ENCODE measurements around the gene EPHX1.

EPHX1 gene

GRCh38 chr1:225860107-225860506 is 50.2 kb downstream of the EPHX1 start:
- H3K79me2 ChIP-seq (ENCODE audit: insufficient read depth, low read length) = no peaks in the 10 kb centered on the region
- no peaks in the 10 kb centered on the region for H3K27me3 ChIP-seq (ENCODE audit: insufficient read depth, low read length, poor library complexity, severe bottlenecking)
- no peaks in the 10 kb centered on the region for H3K4me1 ChIP-seq (ENCODE audit: insufficient read depth, low read length, poor library complexity, severe bottlenecking)
- TF ChIP-seq, protein P1, sequence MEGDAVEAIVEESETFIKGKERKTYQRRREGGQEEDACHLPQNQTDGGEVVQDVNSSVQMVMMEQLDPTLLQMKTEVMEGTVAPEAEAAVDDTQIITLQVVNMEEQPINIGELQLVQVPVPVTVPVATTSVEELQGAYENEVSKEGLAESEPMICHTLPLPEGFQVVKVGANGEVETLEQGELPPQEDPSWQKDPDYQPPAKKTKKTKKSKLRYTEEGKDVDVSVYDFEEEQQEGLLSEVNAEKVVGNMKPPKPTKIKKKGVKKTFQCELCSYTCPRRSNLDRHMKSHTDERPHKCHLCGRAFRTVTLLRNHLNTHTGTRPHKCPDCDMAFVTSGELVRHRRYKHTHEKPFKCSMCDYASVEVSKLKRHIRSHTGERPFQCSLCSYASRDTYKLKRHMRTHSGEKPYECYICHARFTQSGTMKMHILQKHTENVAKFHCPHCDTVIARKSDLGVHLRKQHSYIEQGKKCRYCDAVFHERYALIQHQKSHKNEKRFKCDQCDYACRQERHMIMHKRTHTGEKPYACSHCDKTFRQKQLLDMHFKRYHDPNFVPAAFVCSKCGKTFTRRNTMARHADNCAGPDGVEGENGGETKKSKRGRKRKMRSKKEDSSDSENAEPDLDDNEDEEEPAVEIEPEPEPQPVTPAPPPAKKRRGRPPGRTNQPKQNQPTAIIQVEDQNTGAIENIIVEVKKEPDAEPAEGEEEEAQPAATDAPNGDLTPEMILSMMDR (conservative IDR thresholded peaks at IDR 0.05; ENCODE audit: low read length) = no peak
- no peak for TF ChIP-seq EZH2phosphoT487 (IDR thresholded peaks at IDR 0.05; ENCODE audit: borderline replicate concordance)
- H2AFZ ChIP-seq (ENCODE audit: low read length) = no peak overlapping the region
- H4K20me1 ChIP-seq (ENCODE audit: insufficient read depth, low read length, poor library complexity, severe bottlenecking) = no peaks in the 10 kb centered on the region
- no peaks in the 10 kb centered on the region for H3F3A ChIP-seq (ENCODE audit: low read depth)
- no peaks in the 10 kb centered on the region for H3K9me3 ChIP-seq (ENCODE audit: insufficient read depth, low read depth, low read length)
- peaks cover 30% of the 10 kb centered on the region; the same call in 1 of the 2 replicates for H3K36me3 ChIP-seq (ENCODE audit: insufficient read depth, low read length)
- no peaks in the 10 kb centered on the region for H3K9me2 ChIP-seq (replicated peaks; ENCODE audit: low read depth, low read length)
- H3K4me3 ChIP-seq (ENCODE audit: low read length, poor library complexity, severe bottlenecking) = no peak overlapping the region
- no peak overlapping the region for H3K4me2 ChIP-seq (ENCODE audit: low read depth, low read length, poor library complexity, severe bottlenecking)
- H3K9ac ChIP-seq (ENCODE audit: low read depth, low read length, poor library complexity, severe bottlenecking) = no peak overlapping the region

GRCh38 chr1:225860876-225861441 is 51.0 kb downstream of the EPHX1 start:
- H2AFZ ChIP-seq (ENCODE audit: low read length) = no peak overlapping the region
- H3K27me3 ChIP-seq (ENCODE audit: insufficient read depth, low read length, poor library complexity, severe bottlenecking) = no peaks in the 10 kb centered on the region
- no peaks in the 10 kb centered on the region for H3F3A ChIP-seq (ENCODE audit: low read depth)
- H3K9me2 ChIP-seq (replicated peaks; ENCODE audit: low read depth, low read length) = no peaks in the 10 kb centered on the region
- H3K4me3 ChIP-seq (ENCODE audit: low read length, poor library complexity, severe bottlenecking) = no peak overlapping the region
- TF ChIP-seq, protein P1 (conservative IDR thresholded peaks at IDR 0.05; ENCODE audit: low read length) = no peak
- no peak for TF ChIP-seq EZH2phosphoT487 (IDR thresholded peaks at IDR 0.05; ENCODE audit: borderline replicate concordance)
- H4K20me1 ChIP-seq (ENCODE audit: insufficient read depth, low read length, poor library complexity, severe bottlenecking) = no peaks in the 10 kb centered on the region
- H3K4me2 ChIP-seq (ENCODE audit: low read depth, low read length, poor library complexity, severe bottlenecking) = no peak overlapping the region
- no peaks in the 10 kb centered on the region for H3K79me2 ChIP-seq (ENCODE audit: insufficient read depth, low read length)
- peaks cover 4% of the 10 kb centered on the region for H3K4me1 ChIP-seq (ENCODE audit: insufficient read depth, low read length, poor library complexity, severe bottlenecking)
- H3K9me3 ChIP-seq (ENCODE audit: insufficient read depth, low read depth, low read length) = no peaks in the 10 kb centered on the region
- H3K9ac ChIP-seq (ENCODE audit: low read depth, low read length, poor library complexity, severe bottlenecking) = no peak overlapping the region
- H3K36me3 ChIP-seq (ENCODE audit: insufficient read depth, low read length) = peaks cover 25% of the 10 kb centered on the region; the same call in 1 of the 2 replicates

DNA sequence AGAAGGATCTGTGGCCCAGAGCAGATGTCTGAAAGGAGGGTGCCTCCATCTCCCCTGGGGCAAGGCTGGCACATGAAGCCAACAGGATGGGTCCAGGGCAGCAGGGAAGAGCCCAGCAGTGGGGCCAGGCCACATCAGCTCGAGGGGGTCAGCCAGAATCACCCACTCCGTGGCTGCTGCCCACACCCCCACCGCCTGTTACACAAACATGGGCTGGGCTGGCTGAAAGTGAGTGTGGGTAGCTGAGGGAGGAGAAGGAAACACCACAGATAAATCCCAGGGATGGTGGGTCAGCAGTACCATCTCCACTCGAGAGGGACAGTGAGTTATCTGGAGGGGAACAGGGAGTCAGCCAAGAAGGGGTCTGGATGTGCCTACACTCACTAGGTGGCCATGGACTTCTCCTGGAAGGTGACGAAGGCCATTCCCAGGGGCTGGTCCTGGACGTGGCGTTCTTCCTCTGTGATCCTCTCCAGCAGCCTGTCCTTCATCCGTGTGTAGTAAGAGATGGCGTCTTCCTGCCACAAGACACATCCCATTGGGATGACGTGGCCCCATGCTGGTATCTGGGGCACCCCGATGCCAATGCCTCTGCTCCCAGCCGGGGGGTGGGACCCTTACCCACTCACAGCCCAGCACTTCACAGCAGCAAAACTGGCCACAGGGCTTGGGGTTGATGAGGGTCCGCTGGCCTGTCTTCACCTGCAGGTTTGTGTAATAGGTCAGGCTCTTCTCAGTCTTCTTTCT is 52.1 kb downstream of the EPHX1 start:
- Histone ChIP-seq H3K9me3 (ENCODE audit: insufficient read depth, low read depth, low read length) (no peaks in the 10 kb centered on the region), H4K20me1 (ENCODE audit: insufficient read depth, low read length, poor library complexity, severe bottlenecking) (no peaks in the 10 kb centered on the region), H3K9me2 (replicated peaks; ENCODE audit: low read depth, low read length) (no peaks in the 10 kb centered on the region), H3F3A (ENCODE audit: low read depth) (no peaks in the 10 kb centered on the region), H3K27me3 (ENCODE audit: insufficient read depth, low read length, poor library complexity, severe bottlenecking) (no peaks in the 10 kb centered on the region), H3K79me2 (ENCODE audit: insufficient read depth, low read length) (no peaks in the 10 kb centered on the region), H2AFZ (ENCODE audit: low read length) (no peak overlapping the region), H3K4me1 (ENCODE audit: insufficient read depth, low read length, poor library complexity, severe bottlenecking) (peaks cover 14% of the 10 kb centered on the region), H3K36me3 (ENCODE audit: insufficient read depth, low read length) (peaks cover 28% of the 10 kb centered on the region; the same call in 1 of the 2 replicates), H3K9ac (ENCODE audit: low read depth, low read length, poor library complexity, severe bottlenecking) (no peak overlapping the region), H3K4me2 (ENCODE audit: low read depth, low read length, poor library complexity, severe bottlenecking) (no peak overlapping the region), H3K4me3 (ENCODE audit: low read length, poor library complexity, severe bottlenecking) (no peak overlapping the region)
- TF ChIP-seq, protein P1 (conservative IDR thresholded peaks at IDR 0.05; ENCODE audit: low read length) = no peak
- no peak for TF ChIP-seq EZH2phosphoT487 (IDR thresholded peaks at IDR 0.05; ENCODE audit: borderline replicate concordance)
